HG03095 (cell line): ENCODE data around the gene CORO2B.

Source experiments
- ATAC-seq: cut with Tn5 transposase; IDR thresholded peaks from one replicate; pipeline ENCODE4 v1.9.1; 2021; ENCODE audit warnings: moderate library complexity; ENCODE audit not compliant: unreplicated experiment

The CORO2B gene

GRCh38 chr15:68625853-68626252 lies 47.1 kb downstream of the CORO2B start:
- ATAC-seq, result no peak

GRCh38 chr15:68626283-68626682 lies 47.5 kb downstream of the CORO2B start:
- no peak for ATAC-seq

DNA sequence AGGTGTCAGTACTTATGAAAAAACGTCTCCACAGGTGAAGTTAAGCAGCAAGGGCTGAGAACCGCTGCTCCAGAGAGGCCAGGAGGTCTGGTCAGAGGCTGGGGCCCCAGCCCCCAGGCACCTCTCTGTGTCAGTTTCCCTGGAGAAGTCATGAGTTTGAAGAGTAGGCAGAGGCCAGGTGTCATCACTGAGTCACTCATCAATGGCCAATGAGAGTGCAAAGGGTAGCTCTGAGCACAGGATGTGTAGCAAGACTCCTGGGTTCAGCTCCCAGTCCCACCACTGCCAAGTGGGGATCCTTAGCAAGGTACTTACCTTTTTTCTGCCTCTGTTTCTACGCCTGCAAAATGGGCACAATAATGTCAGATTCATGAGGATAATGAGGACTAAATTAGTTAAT lies 47.9 kb downstream of the CORO2B start:
- no peak for ATAC-seq

GRCh38 chr15:68627476-68627875 lies 48.7 kb downstream of the CORO2B start:
- ATAC-seq, result no peak

- ATAC-seq, result no peak
Observed at GRCh38 chr15:68627995-68628394, 49.2 kb downstream of the CORO2B start.

GRCh38 chr15:68629519-68630210 lies 50.9 kb downstream of the CORO2B start:
- ATAC-seq, result no peak

GRCh38 chr15:68630211-68630555 lies 51.4 kb downstream of the CORO2B start:
- ATAC-seq, result no peak

DNA sequence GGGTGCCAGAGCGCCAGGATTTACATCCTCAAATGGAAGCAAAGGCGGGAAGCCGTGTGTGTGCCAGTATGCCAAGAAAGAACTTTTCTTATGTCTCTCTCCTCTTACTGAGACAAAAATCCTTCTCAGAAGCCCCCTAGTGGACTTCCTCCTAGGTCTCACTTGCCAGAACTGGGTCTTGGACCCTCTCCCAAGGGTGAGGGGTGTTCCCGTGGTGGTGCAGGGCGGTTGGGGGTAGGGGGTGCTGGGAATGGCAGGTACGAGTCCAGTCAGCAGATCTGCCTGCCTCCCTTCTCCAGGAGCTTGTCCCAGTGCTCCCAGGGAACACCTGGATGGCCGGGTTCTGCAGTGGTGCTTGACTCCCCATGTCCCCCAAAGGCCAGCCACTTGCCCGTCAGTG lies 52.0 kb downstream of the CORO2B start:
- no peak for ATAC-seq

DNA sequence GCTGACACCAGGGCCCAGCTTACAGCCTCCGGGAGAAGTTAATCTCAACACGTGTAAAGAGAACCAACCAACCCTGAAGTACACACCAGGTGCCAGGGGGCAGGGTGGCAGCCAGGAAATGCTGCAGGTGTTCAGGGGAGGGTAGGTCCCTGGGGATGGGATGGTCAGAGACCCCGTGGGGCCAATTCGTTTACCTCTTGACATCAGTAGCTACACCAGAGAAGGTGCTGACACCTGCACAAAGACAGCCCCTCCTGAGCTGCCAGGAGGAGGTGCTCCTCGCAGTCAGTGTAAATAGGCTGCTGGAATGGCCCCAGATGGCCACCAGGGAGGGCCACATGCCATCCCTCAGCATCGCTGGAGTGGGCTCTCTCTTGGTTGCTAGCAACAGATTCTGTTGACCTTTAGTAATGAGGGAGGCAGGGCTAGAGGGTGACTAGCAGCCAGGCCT lies 52.8 kb downstream of the CORO2B start:
- no peak for ATAC-seq

- ATAC-seq, result no peak
Observed at GRCh38 chr15:68632101-68632500, 53.3 kb downstream of the CORO2B start.

DNA sequence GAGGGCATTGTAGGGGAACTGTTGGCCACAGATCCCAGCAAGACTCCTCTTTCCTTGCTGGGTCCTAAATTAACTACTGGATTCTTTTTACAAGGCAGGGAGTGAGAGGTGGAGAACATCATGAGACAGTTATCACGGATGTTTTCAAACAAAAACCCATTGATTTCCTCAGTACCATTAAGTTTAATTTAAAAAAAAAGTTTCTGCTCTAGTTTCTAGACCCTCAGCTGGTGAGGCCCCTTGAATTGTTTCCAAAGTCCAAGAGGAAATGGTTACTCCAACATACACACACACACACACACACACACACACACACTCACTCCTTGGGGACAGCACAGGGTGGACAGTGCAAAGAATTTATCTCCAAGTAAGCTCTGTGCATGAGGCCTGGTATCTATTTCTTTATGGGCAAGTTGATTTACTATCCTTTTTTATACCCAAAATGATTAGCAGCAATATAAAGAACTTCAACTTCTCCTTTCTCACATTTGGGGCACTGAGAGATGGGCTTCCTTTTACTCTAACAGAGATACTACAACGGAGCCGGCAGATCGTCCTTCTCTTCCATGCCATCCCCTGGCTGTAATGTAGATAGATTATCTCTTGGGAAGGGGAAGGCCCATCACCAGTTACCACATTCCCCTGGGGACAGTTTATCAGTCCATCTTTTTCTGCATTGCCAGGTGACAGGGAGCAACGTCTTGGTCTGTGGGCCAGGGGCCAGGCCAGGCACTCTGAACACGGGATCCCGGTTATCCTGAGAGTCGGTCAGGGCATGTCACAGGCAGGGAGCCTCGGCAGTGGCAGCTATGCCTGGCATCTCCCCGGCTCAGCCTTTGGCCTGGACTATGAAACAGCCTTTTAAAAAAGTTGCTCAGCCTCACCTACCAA lies 54.7 kb downstream of the CORO2B start:
- no peak for ATAC-seq

DNA sequence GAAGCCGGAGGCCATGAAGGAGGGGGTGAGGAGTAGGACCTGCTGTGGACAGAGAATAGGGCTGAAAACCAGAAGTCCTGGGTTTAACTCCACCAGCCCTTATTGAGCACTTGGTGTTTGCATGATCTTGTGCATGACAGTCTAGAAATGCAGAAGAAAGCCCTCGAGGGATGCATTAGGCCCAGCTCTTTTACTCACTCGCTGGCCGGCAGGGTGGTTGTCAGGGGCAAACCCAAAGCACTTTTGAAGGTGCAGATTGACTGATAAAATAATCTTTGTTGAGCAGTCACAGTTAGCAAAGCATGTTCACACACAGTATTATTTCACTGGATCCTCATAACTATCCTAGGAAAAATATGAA lies 55.3 kb downstream of the CORO2B start:
- ATAC-seq, result no peak

DNA sequence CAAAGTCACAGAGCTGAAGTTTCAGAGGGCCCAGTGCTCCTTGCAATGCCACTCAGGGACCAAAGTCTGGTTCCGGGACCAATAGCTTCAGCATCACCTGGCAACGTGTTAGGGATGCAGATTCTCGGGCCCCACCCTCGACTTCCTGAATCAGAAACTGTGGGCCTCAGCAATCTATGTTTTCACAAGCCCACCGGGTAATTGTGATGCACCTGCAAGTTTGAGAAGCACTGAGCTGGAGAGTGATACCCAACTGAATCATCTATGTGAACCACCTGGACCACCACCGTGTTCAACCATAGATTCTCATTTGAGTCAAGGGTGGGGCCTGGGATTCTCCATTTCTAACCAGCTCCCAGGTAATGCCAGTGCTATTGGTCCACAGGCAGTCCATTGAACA lies 55.7 kb downstream of the CORO2B start:
- ATAC-seq, result no peak

- no peak for ATAC-seq
Observed at GRCh38 chr15:68635141-68635540, 56.3 kb downstream of the CORO2B start.

- no peak for ATAC-seq
Observed at GRCh38 chr15:68636256-68636655, 57.5 kb downstream of the CORO2B start.

DNA sequence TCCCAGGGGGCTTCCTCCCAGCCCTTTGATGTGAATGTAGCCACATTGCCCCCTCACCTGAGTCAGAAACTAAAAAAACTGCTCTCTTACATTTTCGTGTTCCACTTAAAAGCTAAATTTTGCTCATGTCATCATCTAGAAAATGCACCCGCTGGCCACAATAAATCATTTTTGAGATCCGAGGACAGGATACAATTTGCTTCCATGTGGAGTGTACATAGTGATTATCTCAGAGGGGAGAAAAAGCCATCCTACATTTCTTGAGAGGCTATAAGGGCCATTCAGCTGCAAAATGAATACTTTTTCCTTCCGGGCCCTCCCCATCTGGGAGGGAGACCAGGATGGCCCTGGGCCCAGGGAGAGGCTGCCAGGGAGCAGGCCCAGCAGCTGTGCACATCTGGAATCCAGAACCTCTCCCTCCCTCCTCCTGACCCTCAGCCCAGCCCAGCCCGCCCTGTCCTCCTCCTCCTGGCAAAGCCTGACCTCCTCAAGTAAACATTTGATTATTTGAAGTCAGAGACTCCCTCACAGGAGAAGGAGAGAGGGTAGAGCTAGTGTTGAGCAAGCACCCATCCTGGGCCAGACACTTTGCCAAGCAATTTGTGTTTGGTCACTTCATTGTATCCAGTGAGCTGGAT lies 59.1 kb downstream of the CORO2B start:
- ATAC-seq, result no peak

DNA sequence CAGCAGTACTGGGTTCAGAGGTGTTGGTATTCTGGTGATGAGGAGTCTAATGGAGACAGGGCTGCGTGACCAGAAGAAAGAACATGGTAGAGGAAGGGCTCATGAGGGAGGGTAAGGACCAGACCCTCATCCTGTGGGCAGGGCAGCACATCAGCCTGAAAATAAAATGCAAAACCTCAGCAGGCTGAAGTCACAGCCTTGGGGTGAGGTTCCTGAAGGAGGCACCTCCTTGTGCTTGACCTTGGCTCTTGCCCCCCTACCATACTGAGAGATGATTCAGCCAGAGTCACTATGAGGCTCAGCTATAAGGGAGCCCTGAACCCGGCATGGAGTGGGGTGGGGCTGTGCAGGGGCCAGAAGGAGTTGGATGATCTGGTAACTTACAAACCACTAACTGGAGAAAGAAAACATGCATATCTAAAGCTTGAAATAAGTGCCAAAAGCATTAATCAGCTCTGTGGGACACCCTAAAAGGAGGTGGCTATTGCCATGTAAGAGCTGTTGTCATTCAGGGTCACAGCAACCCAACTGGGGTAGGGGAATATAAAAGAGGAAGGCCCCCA lies 60.2 kb downstream of the CORO2B start:
- no peak for ATAC-seq

DNA sequence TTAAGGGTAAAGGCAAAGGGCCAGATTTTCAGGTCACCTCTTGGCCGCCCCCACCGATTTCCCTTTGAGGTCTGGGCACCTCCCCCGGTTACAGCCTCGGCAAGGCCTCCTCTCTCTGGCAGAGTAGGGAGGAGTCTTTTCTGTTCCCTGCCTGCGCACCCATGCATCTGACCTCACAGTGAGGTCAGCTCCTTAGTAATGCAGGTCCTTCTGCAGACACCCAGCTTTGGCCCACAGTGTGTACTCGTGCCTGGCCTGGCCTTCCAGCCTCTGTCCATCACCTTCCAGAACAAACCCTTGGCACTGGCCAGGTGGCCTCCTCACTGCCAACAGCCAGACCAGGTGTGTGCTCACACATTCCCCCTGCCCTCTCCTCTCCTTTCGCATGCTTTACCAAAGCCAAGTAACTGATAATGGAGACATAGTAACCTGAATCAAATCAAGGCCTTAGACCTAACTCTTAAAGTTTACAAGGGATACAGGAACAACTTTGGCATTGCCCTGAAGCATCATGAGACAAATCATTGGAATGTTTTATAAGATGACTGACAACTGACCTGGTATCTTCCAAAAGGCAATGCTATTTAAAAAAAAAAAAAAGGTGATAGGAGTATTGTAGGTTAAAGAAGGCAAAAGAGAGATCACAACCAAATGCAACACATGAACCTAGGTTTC lies 61.3 kb downstream of the CORO2B start:
- no peak for ATAC-seq

- ATAC-seq, result no peak
Observed at GRCh38 chr15:68640791-68641331, 62.1 kb downstream of the CORO2B start.

DNA sequence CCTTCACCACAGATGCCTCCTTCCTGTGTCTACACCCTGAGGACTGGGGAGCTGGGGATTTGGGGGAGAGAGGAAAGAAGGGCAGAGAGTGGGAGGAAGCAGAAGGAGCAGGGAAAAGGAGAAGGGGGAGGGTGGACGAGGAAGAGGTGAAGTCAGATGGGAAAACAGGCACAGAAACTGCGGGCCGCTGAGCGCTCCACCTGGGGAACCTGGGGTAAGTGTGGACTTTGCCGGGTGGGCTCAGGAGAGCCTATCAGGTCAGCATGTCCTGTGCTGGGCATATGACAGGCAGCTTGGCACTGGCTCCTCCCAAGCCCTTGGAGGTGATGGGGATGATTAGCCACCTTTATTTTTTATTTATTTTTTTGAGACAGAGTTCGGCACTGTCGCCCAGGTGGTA lies 62.6 kb downstream of the CORO2B start:
- no peak for ATAC-seq

DNA sequence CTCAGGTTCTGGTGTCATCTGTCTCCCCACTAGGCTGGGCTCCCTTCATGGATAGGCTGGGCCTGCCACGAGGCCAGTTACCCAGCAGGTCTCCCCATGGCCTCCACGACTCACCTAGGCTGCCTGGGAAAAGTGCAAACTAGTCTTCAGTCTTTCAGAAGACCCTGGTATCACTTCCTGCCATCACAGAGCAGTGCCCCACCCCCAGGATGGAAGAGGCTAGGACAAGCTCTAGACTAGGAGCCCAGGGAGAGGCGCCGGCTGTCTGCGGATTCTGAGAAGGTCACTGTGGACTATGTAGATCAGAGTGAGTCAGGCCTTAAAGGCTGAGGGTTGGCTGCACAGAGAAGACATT lies 63.7 kb downstream of the CORO2B start:
- no peak for ATAC-seq
